Parathyroid adenoma (tissue), 2 donors: ENCODE measurements around the gene BRD4.

Source experiments
- H2AFZ ChIP-seq: fragments of 300-600 bp; sonication (generic); one replicate; pipeline ENCODE4 v1.7.0; 2017; ENCODE audit warnings: antibody characterized with exemption, mild to moderate bottlenecking
- H3K27ac ChIP-seq: fragments of 300-600 bp; sonication (generic); one replicate; pipeline ENCODE4 v1.7.0; 2017
- H3K27me3 ChIP-seq: fragments of 300-600 bp; sonication (generic); one replicate; pipeline ENCODE4 v1.7.0; 2017; ENCODE audit warnings: low read length; ENCODE audit not compliant: control insufficient read depth, insufficient read depth
- H3K36me3 ChIP-seq: fragments of 300-600 bp; sonication (generic); one replicate; pipeline ENCODE4 v1.7.0; 2017; ENCODE audit warnings: low read length; ENCODE audit not compliant: control insufficient read depth, insufficient read depth
- H3K4me1 ChIP-seq: fragments of 300-600 bp; sonication (generic); one replicate; pipeline ENCODE4 v1.7.0; 2017; ENCODE audit warnings: control low read depth
- H3K4me2 ChIP-seq: fragments of 300-600 bp; sonication (generic); one replicate; pipeline ENCODE4 v1.7.0; 2017; ENCODE audit warnings: low read length
- H3K4me3 ChIP-seq: fragments of 300-600 bp; sonication (generic); one replicate; pipeline ENCODE4 v1.7.0; 2017; ENCODE audit warnings: low read depth, low read length
- H3K79me2 ChIP-seq: fragments of 300-600 bp; sonication (generic); one replicate; pipeline ENCODE4 v1.7.0; 2017; ENCODE audit warnings: control low read depth
- H3K9ac ChIP-seq: fragments of 300-600 bp; sonication (generic); one replicate; pipeline ENCODE4 v1.7.0; 2017; ENCODE audit warnings: mild to moderate bottlenecking
- H3K9me3 ChIP-seq: fragments of 300-600 bp; sonication (generic); one replicate; pipeline ENCODE4 v1.7.0; 2017; ENCODE audit warnings: low read length; ENCODE audit not compliant: control insufficient read depth
- TF ChIP-seq, protein P1 (sequence below): fragments of 300-600 bp; sonication (generic); IDR thresholded peaks from one replicate; pipeline ENCODE4 v1.7.0; 2017; ENCODE audit warnings: antibody characterized with exemption, mild to moderate bottlenecking
- donor health status: primary hyperparathyroidism.

Gene BRD4

DNA sequence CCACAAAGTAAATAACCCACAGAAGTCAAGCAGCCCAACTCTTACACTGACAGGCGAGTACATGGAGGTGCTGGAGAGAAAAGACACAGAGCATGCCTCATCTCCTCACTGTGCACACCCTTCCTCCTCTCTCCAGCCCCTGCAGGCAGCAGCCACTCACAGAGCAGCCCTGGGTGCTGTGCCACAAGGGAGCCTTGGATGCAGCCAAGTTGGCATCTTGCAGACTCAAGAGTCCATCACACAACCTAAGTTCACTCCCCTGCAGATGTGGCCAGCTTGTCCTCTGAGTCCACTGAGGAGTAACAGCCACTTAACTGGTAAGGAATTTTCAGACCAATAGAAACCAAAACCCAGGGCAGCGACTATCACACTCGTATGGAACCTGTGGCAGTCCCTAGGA lies 47.4 kb downstream of the BRD4 start:
- Histone ChIP-seq H3K79me2 (peaks cover 90% of the 10 kb centered on the region), H3K4me3 (no peak overlapping the region), H3K27ac (no peak overlapping the region), H2AFZ (no peak overlapping the region), H3K4me2 (no peak overlapping the region), H3K27me3 (no peaks in the 10 kb centered on the region), H3K4me1 (peaks cover 62% of the 10 kb centered on the region), H3K36me3 (no peaks in the 10 kb centered on the region), H3K9ac (no peak overlapping the region), H3K9me3 (no peaks in the 10 kb centered on the region)
- TF ChIP-seq, protein P1, sequence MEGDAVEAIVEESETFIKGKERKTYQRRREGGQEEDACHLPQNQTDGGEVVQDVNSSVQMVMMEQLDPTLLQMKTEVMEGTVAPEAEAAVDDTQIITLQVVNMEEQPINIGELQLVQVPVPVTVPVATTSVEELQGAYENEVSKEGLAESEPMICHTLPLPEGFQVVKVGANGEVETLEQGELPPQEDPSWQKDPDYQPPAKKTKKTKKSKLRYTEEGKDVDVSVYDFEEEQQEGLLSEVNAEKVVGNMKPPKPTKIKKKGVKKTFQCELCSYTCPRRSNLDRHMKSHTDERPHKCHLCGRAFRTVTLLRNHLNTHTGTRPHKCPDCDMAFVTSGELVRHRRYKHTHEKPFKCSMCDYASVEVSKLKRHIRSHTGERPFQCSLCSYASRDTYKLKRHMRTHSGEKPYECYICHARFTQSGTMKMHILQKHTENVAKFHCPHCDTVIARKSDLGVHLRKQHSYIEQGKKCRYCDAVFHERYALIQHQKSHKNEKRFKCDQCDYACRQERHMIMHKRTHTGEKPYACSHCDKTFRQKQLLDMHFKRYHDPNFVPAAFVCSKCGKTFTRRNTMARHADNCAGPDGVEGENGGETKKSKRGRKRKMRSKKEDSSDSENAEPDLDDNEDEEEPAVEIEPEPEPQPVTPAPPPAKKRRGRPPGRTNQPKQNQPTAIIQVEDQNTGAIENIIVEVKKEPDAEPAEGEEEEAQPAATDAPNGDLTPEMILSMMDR, result no peak

DNA sequence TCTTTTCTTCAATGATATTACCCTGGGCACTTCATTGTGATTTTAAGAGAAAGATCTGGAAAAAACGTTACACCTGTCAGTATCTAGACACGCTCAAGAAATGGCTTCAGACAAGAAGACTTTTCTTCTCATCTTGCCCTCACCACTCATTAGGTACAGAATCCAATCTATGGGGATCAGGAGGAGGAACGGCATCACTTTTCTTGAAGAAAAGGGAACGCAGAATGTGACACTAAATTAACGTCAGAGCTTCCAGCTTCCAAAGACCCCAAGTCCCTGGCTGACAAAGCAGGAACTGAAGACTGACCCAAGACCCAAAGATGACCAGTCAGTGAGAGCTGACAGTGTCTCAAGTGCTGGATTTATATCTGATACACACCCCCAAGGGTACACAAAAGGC lies 48.2 kb downstream of the BRD4 start:
- no peak overlapping the region for H2AFZ ChIP-seq
- H3K9ac ChIP-seq, result no peak overlapping the region
- no peaks in the 10 kb centered on the region for H3K36me3 ChIP-seq
- TF ChIP-seq, protein P1, result no peak
- peaks cover 93% of the 10 kb centered on the region for H3K79me2 ChIP-seq
- H3K4me2 ChIP-seq, result no peak overlapping the region
- H3K4me3 ChIP-seq, result no peak overlapping the region
- no peaks in the 10 kb centered on the region for H3K27me3 ChIP-seq
- no peak overlapping the region for H3K27ac ChIP-seq
- no peaks in the 10 kb centered on the region for H3K9me3 ChIP-seq
- H3K4me1 ChIP-seq, result peaks cover 62% of the 10 kb centered on the region

DNA sequence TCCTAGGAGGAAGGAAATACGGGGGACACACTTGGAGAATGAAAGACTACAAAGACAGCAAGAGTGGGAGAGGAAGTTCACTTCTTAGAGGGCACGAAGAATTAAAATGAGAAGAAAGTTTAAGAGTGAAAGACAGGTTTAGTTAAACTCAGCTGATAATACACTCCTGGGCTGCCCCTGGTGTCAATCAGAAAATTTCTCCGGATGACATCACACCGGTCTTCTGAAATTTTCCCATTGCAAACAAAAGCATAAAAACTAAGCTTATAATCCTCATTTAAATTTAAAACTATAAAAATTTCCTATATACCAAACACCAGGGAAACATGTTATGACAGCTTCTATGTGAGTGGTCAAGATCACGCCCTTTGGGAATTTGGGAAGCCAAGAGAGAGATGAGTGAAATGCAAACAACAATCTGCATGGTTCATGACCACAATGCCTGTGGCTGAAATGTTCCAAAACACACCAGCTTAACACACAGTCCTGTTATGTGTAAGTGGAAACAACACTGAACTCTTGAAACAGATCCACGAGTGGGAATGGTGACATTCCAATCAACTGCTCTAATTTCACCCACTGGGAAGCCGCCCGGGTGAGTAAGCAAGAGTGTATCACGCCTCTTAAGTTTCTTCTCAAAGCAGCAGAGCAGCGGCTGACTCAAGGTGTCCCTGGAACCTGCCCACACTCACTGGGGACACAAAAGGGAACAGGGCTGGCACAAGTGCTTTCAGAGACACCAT lies 49.0 kb downstream of the BRD4 start:
- Histone ChIP-seq H3K4me1 (peaks cover 55% of the 10 kb centered on the region), H3K27ac (no peak overlapping the region), H3K27me3 (no peaks in the 10 kb centered on the region)

DNA sequence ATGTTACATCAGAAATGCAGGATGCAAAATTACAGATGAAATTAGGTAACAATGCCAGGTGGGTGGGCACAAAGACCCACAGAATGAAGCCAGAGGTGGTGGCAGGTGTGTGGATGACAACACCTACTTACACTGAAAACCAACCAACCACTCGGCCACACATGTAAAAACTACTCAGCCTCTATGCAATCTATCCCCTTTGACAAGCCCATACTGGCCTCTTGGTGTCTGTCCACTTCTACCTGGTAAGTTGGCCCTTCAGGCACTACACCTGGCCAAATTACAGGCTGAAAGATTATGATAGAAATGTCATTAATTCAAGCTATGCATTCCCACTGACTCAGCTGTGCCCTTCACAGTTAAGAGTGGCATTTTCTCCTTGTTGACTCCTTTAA lies 50.0 kb downstream of the BRD4 start:
- no peak overlapping the region for H3K9ac ChIP-seq
- H2AFZ ChIP-seq, result no peak overlapping the region
- H3K4me1 ChIP-seq, result peaks cover 56% of the 10 kb centered on the region
- H3K79me2 ChIP-seq, result peaks cover 91% of the 10 kb centered on the region
- TF ChIP-seq, protein P1, result no peak
- H3K36me3 ChIP-seq, result no peaks in the 10 kb centered on the region
- H3K4me3 ChIP-seq, result no peak overlapping the region
- H3K4me2 ChIP-seq, result no peak overlapping the region
- H3K9me3 ChIP-seq, result no peaks in the 10 kb centered on the region
- H3K27me3 ChIP-seq, result no peaks in the 10 kb centered on the region
- no peak overlapping the region for H3K27ac ChIP-seq

More for the DNA sequence above, 49.0 kb downstream of the BRD4 start:
- Histone ChIP-seq H3K79me2 (peaks cover 91% of the 10 kb centered on the region), H3K4me3 (no peak overlapping the region), H3K36me3 (no peaks in the 10 kb centered on the region), H3K4me2 (peak overlapping the region; percentile 46), H2AFZ (no peak overlapping the region), H3K9me3 (no peaks in the 10 kb centered on the region), H3K9ac (no peak overlapping the region)
- TF ChIP-seq, protein P1, result no peak
